Osteoblast (primary cell): Measurements from ENCODE around the gene PSMG3. TPM values are rescaled to one million over a fixed set of nuclear protein-coding genes. Genes with fewer than 3 reads are reported as not detected.
A peak's percentile ranks its signal among the peaks of the same experiment; 100 is the strongest.

ENCODE experiments used
- DNase-seq: peaks from one replicate; pipeline ENCODE4 v3.0.0; 2011; ENCODE audit warnings: low spot score, mixed read lengths; ENCODE audit not compliant: insufficient read length; ENCODE audit errors: missing footprints
- H2AFZ ChIP-seq: 2 replicates; pipeline ENCODE4 v1.6.0; 2011; ENCODE audit warnings: mild to moderate bottlenecking, low read length
- H3K27ac ChIP-seq: 2 replicates; pipeline ENCODE4 v1.5.1; 2011; ENCODE audit warnings: mild to moderate bottlenecking, low read depth, low read length, moderate library complexity
- H3K27me3 ChIP-seq: 2 replicates; pipeline ENCODE4 v1.6.0; 2012; ENCODE audit warnings: mild to moderate bottlenecking, control low read depth, inconsistent platforms, low read length, moderate library complexity; ENCODE audit not compliant: insufficient read depth
- H3K36me3 ChIP-seq: 2 replicates; pipeline ENCODE4 v1.5.1; 2011; ENCODE audit warnings: mild to moderate bottlenecking, low read length, control low read depth, moderate library complexity; ENCODE audit not compliant: insufficient read depth
- H3K4me1 ChIP-seq: 2 replicates; pipeline ENCODE4 v1.5.1; 2011; ENCODE audit warnings: mild to moderate bottlenecking, low read length, control low read depth, moderate library complexity; ENCODE audit not compliant: insufficient read depth
- H3K4me2 ChIP-seq: 2 replicates; pipeline ENCODE4 v1.6.0; 2011; ENCODE audit warnings: mild to moderate bottlenecking, low read length; ENCODE audit not compliant: insufficient read depth
- H3K4me3 ChIP-seq: fragments of 200-600 bp; sonication (generic); 3 replicates; pipeline ENCODE4 v1.5.1; 2012; ENCODE audit warnings: mild to moderate bottlenecking, low read length, inconsistent platforms; ENCODE audit not compliant: insufficient read depth
- H3K79me2 ChIP-seq: 2 replicates; pipeline ENCODE4 v1.6.0; 2012; ENCODE audit warnings: mild to moderate bottlenecking, low read length, control low read depth, inconsistent platforms; ENCODE audit not compliant: insufficient read depth
- H3K9me3 ChIP-seq: 2 replicates; pipeline ENCODE4 v1.5.1; 2011; ENCODE audit warnings: low read depth, low read length, control low read depth
- H4K20me1 ChIP-seq: 2 replicates; pipeline ENCODE4 v1.6.0; 2012; ENCODE audit warnings: mild to moderate bottlenecking, low read length, control low read depth; ENCODE audit not compliant: insufficient read depth
- total RNA-seq: library from RNA; depleted of rRNA; stranded (reverse); fragments of >200 nt; gene quantifications from 2 replicates; pipeline ENCODE4 v1.2.3, GENCODE V29; 2012
- TF ChIP-seq, protein P1 (sequence below): IDR thresholded peaks from 2 replicates; pipeline ENCODE4 v1.5.1; 2011; ENCODE audit warnings: mild to moderate bottlenecking, low read depth, low read length, moderate library complexity; ENCODE audit errors: extremely low read depth

Gene PSMG3
- total RNA-seq, 1 donor: 38.7 TPM

DNA sequence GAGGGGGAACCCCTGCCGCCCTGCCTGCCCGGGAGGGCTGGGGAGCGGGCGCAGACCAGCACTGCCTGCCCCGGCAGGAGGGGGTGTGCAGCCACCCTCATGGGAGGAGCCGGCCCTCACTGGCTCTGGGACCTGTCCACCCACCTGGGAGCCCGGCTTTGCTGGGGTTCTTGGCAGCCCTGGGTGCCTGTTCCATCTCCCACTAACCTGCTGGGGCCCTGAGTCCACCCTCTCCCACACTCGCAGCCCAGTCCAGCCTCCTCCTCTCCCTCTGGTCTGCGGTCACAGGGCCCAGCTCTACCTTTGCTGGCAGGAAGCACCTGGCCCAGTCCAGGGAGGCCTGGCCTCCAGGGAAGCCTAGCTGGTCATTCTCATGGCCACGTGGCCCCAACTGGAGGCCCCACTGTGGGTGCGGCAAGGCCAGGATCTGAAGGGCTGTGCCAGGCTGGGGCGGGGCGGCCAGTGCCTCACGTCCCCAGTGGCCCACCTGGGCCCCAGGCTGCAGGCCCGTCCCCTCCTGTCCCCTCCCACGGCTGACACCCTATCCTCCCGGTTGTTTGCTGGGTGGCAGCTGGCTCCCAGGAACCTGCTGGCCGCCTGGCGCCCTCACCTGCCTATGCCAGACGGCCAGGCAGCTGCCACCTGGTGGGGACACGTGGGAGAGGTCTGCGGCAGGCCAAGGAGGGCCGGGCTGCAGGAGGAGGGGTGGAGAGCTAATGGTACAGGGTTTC is 13.9 kb downstream of the PSMG3 start, which contains the start of gene TMEM184A:
TMEM184A (minus strand) TSS at position 393 of the 731 bp plus-strand sequence. CDS start 721 bp downstream, outside the sequence.
- no peak within 1 kb of the TSS for H3K27ac ChIP-seq
- H3K36me3 ChIP-seq: no peaks in the 10 kb centered on the region
- H3K9me3 ChIP-seq: no peaks in the 10 kb centered on the region
- H2AFZ ChIP-seq: peak within 1 kb of the TSS; percentile 76
- H3K4me1 ChIP-seq: peaks cover 13% of the 10 kb centered on the region
- no peaks in the 10 kb centered on the region for H3K79me2 ChIP-seq
- peak; percentile 91 for DNase-seq
- peak within 1 kb of the TSS; percentile 74 for H3K4me2 ChIP-seq
- H4K20me1 ChIP-seq: no peaks in the 10 kb centered on the region
- H3K4me3 ChIP-seq: peak within 1 kb of the TSS; percentile 49
- no peaks in the 10 kb centered on the region for H3K27me3 ChIP-seq
- TF ChIP-seq, protein P1, sequence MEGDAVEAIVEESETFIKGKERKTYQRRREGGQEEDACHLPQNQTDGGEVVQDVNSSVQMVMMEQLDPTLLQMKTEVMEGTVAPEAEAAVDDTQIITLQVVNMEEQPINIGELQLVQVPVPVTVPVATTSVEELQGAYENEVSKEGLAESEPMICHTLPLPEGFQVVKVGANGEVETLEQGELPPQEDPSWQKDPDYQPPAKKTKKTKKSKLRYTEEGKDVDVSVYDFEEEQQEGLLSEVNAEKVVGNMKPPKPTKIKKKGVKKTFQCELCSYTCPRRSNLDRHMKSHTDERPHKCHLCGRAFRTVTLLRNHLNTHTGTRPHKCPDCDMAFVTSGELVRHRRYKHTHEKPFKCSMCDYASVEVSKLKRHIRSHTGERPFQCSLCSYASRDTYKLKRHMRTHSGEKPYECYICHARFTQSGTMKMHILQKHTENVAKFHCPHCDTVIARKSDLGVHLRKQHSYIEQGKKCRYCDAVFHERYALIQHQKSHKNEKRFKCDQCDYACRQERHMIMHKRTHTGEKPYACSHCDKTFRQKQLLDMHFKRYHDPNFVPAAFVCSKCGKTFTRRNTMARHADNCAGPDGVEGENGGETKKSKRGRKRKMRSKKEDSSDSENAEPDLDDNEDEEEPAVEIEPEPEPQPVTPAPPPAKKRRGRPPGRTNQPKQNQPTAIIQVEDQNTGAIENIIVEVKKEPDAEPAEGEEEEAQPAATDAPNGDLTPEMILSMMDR: no peak

DNA sequence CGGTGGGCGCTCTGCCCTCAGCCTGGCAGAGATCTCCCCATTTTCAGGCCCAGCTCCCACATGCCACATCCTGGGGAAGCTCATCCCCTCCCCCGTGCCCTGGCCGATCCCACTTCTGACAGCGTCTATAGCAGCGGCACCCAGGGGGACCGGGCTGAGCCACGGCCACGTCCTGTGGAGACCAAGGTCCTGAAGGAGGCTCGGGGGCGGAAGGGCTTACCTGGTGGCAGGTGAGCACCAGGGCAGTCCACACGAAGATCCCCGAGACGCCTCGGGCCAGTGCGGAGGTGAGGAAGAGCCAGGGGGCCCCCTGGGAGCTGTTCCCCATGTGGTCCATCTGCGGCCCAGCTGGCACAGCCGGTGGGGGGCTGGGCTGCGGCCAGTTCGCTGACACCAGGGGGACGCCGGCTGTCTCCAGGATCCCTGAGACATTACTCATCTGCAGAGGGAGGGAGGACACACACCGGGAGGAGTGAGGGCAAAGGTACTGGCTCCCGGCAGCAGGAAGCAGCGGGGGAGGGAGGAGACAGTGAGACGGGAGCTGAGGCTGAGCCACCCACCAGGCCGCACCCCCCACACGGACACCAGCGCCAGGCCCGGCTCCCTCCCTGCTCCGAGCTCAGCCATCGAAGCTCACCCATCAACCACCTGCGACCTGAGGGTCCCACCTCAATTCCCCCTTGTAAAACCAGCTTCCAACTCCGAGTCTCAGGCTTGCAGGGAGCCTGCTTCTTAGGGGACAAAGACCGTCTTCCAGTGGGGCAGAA is 14.6 kb downstream of the PSMG3 start:
- Histone ChIP-seq H3K36me3 (no peaks in the 10 kb centered on the region), H3K4me3 (peak overlapping the region; percentile 49), H3K4me2 (peak overlapping the region; percentile 74), H3K27ac (no peak overlapping the region), H3K4me1 (peaks cover 13% of the 10 kb centered on the region), H3K79me2 (no peaks in the 10 kb centered on the region), H3K9me3 (no peaks in the 10 kb centered on the region), H4K20me1 (no peaks in the 10 kb centered on the region), H3K27me3 (no peaks in the 10 kb centered on the region), H2AFZ (peak overlapping the region; percentile 76)
- DNase-seq: peak; percentile 99
- TF ChIP-seq, protein P1: no peak

DNA sequence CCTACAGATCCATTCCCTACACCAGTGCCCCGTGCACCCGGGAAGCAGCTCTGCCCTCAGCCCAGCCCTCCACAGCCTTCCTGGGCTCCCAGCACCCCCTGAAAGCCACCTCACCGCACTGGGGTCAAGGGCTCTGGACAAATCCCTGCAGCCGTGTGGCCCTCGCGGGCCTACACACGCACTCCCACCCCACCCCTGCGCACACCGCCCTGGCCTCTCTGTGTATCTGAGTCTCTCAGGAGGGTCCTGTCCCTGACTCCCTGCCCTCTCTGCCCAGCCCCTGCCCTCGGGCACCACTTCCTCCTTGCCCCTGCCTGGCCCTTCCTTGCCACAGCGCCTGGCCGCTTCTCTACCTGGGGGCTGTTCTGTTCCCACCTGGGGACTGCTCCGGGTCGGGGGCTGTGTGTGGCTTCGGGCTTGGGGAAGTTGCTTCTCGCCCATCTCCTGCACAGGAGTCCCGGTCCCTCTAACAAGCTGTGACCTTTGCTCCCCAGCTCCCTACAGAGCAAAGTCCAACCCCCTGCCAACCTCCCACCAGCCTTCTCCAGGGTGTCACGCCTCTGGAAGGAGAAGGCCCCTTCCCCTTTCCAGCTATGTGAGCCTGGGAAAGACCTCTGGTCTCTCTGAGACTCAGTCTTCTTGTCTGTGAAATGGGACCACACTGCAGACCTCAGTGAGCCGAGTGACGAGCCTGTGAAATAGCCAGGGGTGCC is 15.3 kb downstream of the PSMG3 start:
- Histone ChIP-seq H3K27ac (no peak overlapping the region), H3K27me3 (no peaks in the 10 kb centered on the region)

More for the DNA sequence above, 15.3 kb downstream of the PSMG3 start:
- no peak overlapping the region for H3K4me3 ChIP-seq
- TF ChIP-seq, protein P1: no peak
- H4K20me1 ChIP-seq: no peaks in the 10 kb centered on the region
- DNase-seq: peak; percentile 88
- no peaks in the 10 kb centered on the region for H3K9me3 ChIP-seq
- H3K36me3 ChIP-seq: no peaks in the 10 kb centered on the region
- no peaks in the 10 kb centered on the region for H3K79me2 ChIP-seq
- no peak overlapping the region for H2AFZ ChIP-seq
- no peak overlapping the region for H3K4me2 ChIP-seq
- peaks cover 13% of the 10 kb centered on the region for H3K4me1 ChIP-seq
